SK-N-SH (cell line): ENCODE data around the gene LRMDA. TPM values are rescaled to one million over a fixed set of nuclear protein-coding genes. Genes with fewer than 3 reads are reported as not detected.

Source experiments
- CTCF ChIA-PET: fragments of 300-600, 350-600 bp; formaldehyde crosslinking; extraction: SDS; loops from one replicate; lab custom pipeline; 2021; lab: Yijun Ruan, JAX
- POLR2A ChIA-PET: fragments of 350-600 bp; sonication (Branson Sonifier 250); formaldehyde crosslinking; extraction: SDS; loops from one replicate; lab custom pipeline; 2020; ENCODE audit warnings: antibody characterized with exemption, inconsistent platforms; lab: Yijun Ruan, JAX
- DNase-seq: peaks from one replicate; pipeline ENCODE4 v3.0.0; 2012
- H2AFZ ChIP-seq: fragments of 200-600 bp; sonication (generic); 2 replicates; pipeline ENCODE4 v1.8.1; 2016; ENCODE audit warnings: antibody characterized with exemption, mild to moderate bottlenecking, low read depth
- H3F3A ChIP-seq: fragments of 200-600 bp; sonication (generic); replicated peaks from 2 replicates; pipeline ENCODE3; 2016; ENCODE audit warnings: antibody characterized with exemption, mild to moderate bottlenecking; ENCODE audit not compliant: insufficient read depth
- H3K27ac ChIP-seq, 2 experiments: fragments of 200-500 bp in 1 of 2; fragments of 200-600 bp in 1 of 2; sonication (Bioruptor generic) in 1 of 2; sonication (generic), shearing (Covaris generic) in 1 of 2; 2 replicates each; pipeline versions ENCODE4 v1.5.1 to v1.6.1; 2014 to 2016; ENCODE audit warnings: low read depth in 2 of 2, inconsistent platforms in 1 of 2, low read length in 1 of 2, mild to moderate bottlenecking in 1 of 2, mixed read lengths in 1 of 2
- H3K27me3 ChIP-seq: fragments of 200-600 bp; sonication (generic), shearing (Covaris generic); 2 replicates; pipeline ENCODE4 v1.6.1; 2016; ENCODE audit warnings: mixed run types; ENCODE audit not compliant: insufficient read depth
- H3K36me3 ChIP-seq, 2 experiments: fragments of 200-500 bp in 1 of 2; fragments of 200-600 bp in 1 of 2; sonication (Bioruptor generic) in 1 of 2; sonication (generic) in 1 of 2; replicated peaks in 1 of 2; 2 replicates each; pipeline versions ENCODE3 to v1.5.1; 2014 to 2016; ENCODE audit warnings: low read length in 1 of 2, mild to moderate bottlenecking in 1 of 2; ENCODE audit not compliant: insufficient read depth in 2 of 2, control insufficient read depth in 1 of 2
- H3K4me1 ChIP-seq, 2 experiments: fragments of 200-500 bp in 1 of 2; fragments of 200-600 bp in 1 of 2; sonication (Bioruptor generic) in 1 of 2; sonication (generic), shearing (Covaris generic) in 1 of 2; 2 replicates each; pipeline versions ENCODE4 v1.5.1 to v1.6.1; 2014 to 2016; ENCODE audit warnings: low read depth in 1 of 2, low read length in 1 of 2, mixed run types in 1 of 2; ENCODE audit not compliant: insufficient read depth in 2 of 2, control insufficient read depth in 1 of 2
- H3K4me2 ChIP-seq: fragments of 200-600 bp; sonication (generic), shearing (Covaris generic); 2 replicates; pipeline ENCODE4 v1.6.1; 2017; ENCODE audit warnings: mixed run types
- H3K4me3 ChIP-seq, 2 experiments: fragments of 200-500 bp in 1 of 2; fragments of 200-600 bp in 1 of 2; sonication (Bioruptor generic) in 1 of 2; sonication (generic), shearing (Covaris generic) in 1 of 2; 2 replicates each; pipeline versions ENCODE4 v1.5.1 to v1.8.1; 2014 to 2016; ENCODE audit warnings: low read depth in 2 of 2, inconsistent platforms in 1 of 2, low read length in 1 of 2, mild to moderate bottlenecking in 1 of 2, mixed read lengths in 1 of 2, moderate library complexity in 1 of 2
- H3K79me2 ChIP-seq: fragments of 200-600 bp; sonication (generic); 2 replicates; pipeline ENCODE4 v1.8.1; 2017; ENCODE audit warnings: mild to moderate bottlenecking; ENCODE audit not compliant: insufficient read depth
- H3K9ac ChIP-seq: fragments of 200-600 bp; sonication (generic); 2 replicates; pipeline ENCODE4 v1.6.1; 2017; ENCODE audit warnings: mixed run types
- H3K9me2 ChIP-seq: fragments of 200-600 bp; sonication (generic); 2 replicates; pipeline ENCODE4 v1.6.1; 2017; ENCODE audit warnings: mixed run types
- H3K9me3 ChIP-seq: fragments of 200-600 bp; sonication (generic); 2 replicates; pipeline ENCODE4 v1.6.1; 2017; ENCODE audit warnings: mixed run types, mild to moderate bottlenecking, moderate library complexity
- H4K20me1 ChIP-seq: fragments of 200-600 bp; sonication (generic); 2 replicates; pipeline ENCODE4 v1.6.1; 2017; ENCODE audit warnings: mild to moderate bottlenecking, mixed run types; ENCODE audit not compliant: insufficient read depth
- ELF1 ChIP-seq: IDR thresholded peaks from 2 replicates; pipeline ENCODE4 v1.4.0; 2012
- EP300 ChIP-seq, 2 experiments: IDR thresholded peaks; 2 replicates each; pipeline versions ENCODE4 v1.4.0 to v1.6.1; 2012; ENCODE audit warnings: borderline replicate concordance in 1 of 2, low read depth in 1 of 2, low read length in 1 of 2
- FOSL2 ChIP-seq: IDR thresholded peaks from 2 replicates; pipeline ENCODE4 v1.4.0; 2012; ENCODE audit warnings: low read depth, mild to moderate bottlenecking, moderate library complexity, borderline replicate concordance
- FOXJ3 ChIP-seq: sonication (generic); formaldehyde crosslinking; IDR thresholded peaks from 2 replicates; pipeline ENCODE4 v1.5.1; 2020; ENCODE audit warnings: mild to moderate bottlenecking, missing genetic modification reagents
- FOXM1 ChIP-seq: IDR thresholded peaks from 2 replicates; pipeline ENCODE4 v1.4.0; 2012; ENCODE audit warnings: low read depth, mild to moderate bottlenecking
- GATA2 ChIP-seq: sonication (generic); formaldehyde crosslinking; IDR thresholded peaks from 2 replicates; pipeline ENCODE4 v1.5.0; 2020; ENCODE audit warnings: mild to moderate bottlenecking, missing genetic modification reagents
- JUND ChIP-seq: IDR thresholded peaks from 2 replicates; pipeline ENCODE4 v1.4.0; 2012
- MEF2A ChIP-seq: IDR thresholded peaks from 2 replicates; pipeline ENCODE4 v1.4.0; 2012; ENCODE audit warnings: low read depth, borderline replicate concordance
- NFIC ChIP-seq: IDR thresholded peaks from 2 replicates; pipeline ENCODE4 v1.4.0; 2012; ENCODE audit warnings: borderline replicate concordance
- POLR2AphosphoS5 ChIP-seq: IDR thresholded peaks from 2 replicates; pipeline ENCODE4 v1.6.1; 2012; ENCODE audit warnings: low read depth, low read length
- RCOR1 ChIP-seq: fragments of 150-350 bp; IDR thresholded peaks from 2 replicates; pipeline ENCODE4 v1.6.1; 2017; ENCODE audit warnings: antibody characterized with exemption, low read length
- SIN3A ChIP-seq: IDR thresholded peaks from 2 replicates; pipeline ENCODE4 v1.6.1; 2012; ENCODE audit warnings: low read depth, mild to moderate bottlenecking, low read length, moderate library complexity, borderline replicate concordance
- SMC3 ChIP-seq: IDR thresholded peaks from 2 replicates; pipeline ENCODE4 v1.6.1; 2012; ENCODE audit warnings: low read depth, low read length, improper control_type of control experiment
- TEAD4 ChIP-seq: IDR thresholded peaks from 2 replicates; pipeline ENCODE4 v1.4.0; 2012; ENCODE audit warnings: mild to moderate bottlenecking, borderline replicate concordance; ENCODE audit not compliant: insufficient read depth
- WGBS: methylation state at CpG from one replicate; pipeline ENCODE4 v1.1.6; 2017; ENCODE audit warnings: low lambda C conversion rate; 5-methylcytosine and 5-hydroxymethylcytosine counted together
- polyA plus RNA-seq, 3 experiments: library from polyadenylated mRNA; depleted of rRNA; stranded (reverse); fragments of >200 nt; gene quantifications; 2 replicates each; pipeline ENCODE4 v1.2.3, GENCODE V29; 2012
- TF ChIP-seq, protein P1 (sequence below): fragments of 150-350 bp; IDR thresholded peaks from 2 replicates; pipeline ENCODE4 v1.6.1; 2016; ENCODE audit warnings: mild to moderate bottlenecking, low read depth, low read length
- TF ChIP-seq, protein P2 (sequence below): IDR thresholded peaks from 2 replicates; pipeline ENCODE4 v1.4.0; 2012; ENCODE audit warnings: low read depth
- TF ChIP-seq, protein P3 (sequence below): IDR thresholded peaks from 2 replicates; pipeline ENCODE4; 2012
- TF ChIP-seq, protein P4 (sequence below): fragments of 150-350 bp; IDR thresholded peaks from 2 replicates; pipeline ENCODE4 v1.6.1; 2017; ENCODE audit warnings: antibody characterized with exemption, low read length, low read depth, borderline replicate concordance
- TF ChIP-seq, protein P5 (sequence below): IDR thresholded peaks from 2 replicates; pipeline ENCODE4 v1.4.0; 2012; ENCODE audit warnings: low read depth, borderline replicate concordance
- TF ChIP-seq, protein P6 (sequence below): IDR thresholded peaks from 2 replicates; pipeline ENCODE4 v1.6.1; 2012; ENCODE audit warnings: mild to moderate bottlenecking, low read depth, low read length, moderate library complexity

Gene LRMDA
- polyA plus RNA-seq, 1 of the 3 experiments (the other 2 are of a cell fraction): 0.95 TPM

DNA sequence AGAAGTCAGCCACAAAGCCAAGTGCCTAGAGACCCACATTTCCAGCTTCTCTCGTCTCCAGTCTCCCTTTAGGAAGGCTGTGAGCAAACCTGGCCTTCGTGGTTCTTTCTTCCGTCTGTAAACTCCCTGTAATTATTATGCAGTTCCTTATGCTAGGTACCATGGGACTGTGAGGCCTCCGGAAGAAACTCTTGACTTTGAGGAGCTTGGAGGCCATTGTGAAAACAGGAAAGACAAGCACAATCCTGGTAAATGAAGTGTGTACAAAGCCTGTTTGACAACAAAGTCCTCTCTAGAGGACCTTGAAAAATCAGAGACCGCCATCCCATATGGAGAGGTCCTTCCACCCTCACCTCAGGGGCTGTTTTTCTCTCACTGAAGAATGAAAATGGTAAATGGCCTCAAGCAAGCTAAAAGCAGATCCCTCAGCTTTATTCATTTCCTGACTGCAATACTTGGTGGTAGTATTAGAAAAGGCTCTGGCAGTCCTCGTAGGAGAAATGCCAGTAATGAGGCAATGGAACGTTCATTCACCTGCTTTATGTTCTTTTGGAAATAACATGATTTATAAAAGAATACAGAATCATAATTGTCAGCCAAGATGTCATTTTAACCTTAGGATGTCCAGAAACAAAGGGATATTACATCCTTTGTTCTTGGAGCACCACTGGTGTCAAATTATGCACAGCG is 926.4 kb downstream of the LRMDA start:
- no peaks in the 10 kb centered on the region for H3K27me3 ChIP-seq
- H3K4me1 ChIP-seq: peaks cover 5 to 12% of the 10 kb centered on the region in 2 experiments; a peak in 3 of 4 replicates
- DNase-seq: no peak
- H3K4me3 ChIP-seq: no peak overlapping the region
- H3K36me3 ChIP-seq: no peaks in the 10 kb centered on the region
- no peaks in the 10 kb centered on the region for H3K9me3 ChIP-seq
- H3F3A ChIP-seq: peaks cover 12% of the 10 kb centered on the region
- H4K20me1 ChIP-seq: no peaks in the 10 kb centered on the region
- peak overlapping the region; percentile 62 to 79; a peak in 3 of 4 replicates for H3K27ac ChIP-seq
- no peaks in the 10 kb centered on the region for H3K9me2 ChIP-seq
- TF ChIP-seq, protein P1, sequence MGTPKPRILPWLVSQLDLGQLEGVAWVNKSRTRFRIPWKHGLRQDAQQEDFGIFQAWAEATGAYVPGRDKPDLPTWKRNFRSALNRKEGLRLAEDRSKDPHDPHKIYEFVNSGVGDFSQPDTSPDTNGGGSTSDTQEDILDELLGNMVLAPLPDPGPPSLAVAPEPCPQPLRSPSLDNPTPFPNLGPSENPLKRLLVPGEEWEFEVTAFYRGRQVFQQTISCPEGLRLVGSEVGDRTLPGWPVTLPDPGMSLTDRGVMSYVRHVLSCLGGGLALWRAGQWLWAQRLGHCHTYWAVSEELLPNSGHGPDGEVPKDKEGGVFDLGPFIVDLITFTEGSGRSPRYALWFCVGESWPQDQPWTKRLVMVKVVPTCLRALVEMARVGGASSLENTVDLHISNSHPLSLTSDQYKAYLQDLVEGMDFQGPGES: no peak
- TF ChIP-seq EP300 (IDR thresholded peaks at IDR 0.05; ENCODE audit: borderline replicate concordance in 1 of 2, low read depth in 1 of 2, low read length in 1 of 2) (no peak), FOSL2 (no peak), FOXJ3 (CRISPR knock-in tag) (no peak), ELF1 (no peak), FOXM1 (no peak), TEAD4 (no peak), POLR2AphosphoS5 (no peak), JUND (no peak), RCOR1 (no peak), SMC3 (no peak), MEF2A (no peak), NFIC (no peak), SIN3A (no peak), GATA2 (CRISPR knock-in tag) (no peak)
- TF ChIP-seq, protein P2, sequence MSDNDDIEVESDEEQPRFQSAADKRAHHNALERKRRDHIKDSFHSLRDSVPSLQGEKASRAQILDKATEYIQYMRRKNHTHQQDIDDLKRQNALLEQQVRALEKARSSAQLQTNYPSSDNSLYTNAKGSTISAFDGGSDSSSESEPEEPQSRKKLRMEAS: no peak
- TF ChIP-seq, protein P3, sequence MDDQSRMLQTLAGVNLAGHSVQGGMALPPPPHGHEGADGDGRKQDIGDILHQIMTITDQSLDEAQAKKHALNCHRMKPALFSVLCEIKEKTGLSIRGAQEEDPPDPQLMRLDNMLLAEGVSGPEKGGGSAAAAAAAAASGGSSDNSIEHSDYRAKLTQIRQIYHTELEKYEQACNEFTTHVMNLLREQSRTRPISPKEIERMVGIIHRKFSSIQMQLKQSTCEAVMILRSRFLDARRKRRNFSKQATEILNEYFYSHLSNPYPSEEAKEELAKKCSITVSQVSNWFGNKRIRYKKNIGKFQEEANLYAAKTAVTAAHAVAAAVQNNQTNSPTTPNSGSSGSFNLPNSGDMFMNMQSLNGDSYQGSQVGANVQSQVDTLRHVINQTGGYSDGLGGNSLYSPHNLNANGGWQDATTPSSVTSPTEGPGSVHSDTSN: no peak
- TF ChIP-seq, protein P4, sequence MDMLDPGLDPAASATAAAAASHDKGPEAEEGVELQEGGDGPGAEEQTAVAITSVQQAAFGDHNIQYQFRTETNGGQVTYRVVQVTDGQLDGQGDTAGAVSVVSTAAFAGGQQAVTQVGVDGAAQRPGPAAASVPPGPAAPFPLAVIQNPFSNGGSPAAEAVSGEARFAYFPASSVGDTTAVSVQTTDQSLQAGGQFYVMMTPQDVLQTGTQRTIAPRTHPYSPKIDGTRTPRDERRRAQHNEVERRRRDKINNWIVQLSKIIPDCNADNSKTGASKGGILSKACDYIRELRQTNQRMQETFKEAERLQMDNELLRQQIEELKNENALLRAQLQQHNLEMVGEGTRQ: no peak
- TF ChIP-seq, protein P5, sequence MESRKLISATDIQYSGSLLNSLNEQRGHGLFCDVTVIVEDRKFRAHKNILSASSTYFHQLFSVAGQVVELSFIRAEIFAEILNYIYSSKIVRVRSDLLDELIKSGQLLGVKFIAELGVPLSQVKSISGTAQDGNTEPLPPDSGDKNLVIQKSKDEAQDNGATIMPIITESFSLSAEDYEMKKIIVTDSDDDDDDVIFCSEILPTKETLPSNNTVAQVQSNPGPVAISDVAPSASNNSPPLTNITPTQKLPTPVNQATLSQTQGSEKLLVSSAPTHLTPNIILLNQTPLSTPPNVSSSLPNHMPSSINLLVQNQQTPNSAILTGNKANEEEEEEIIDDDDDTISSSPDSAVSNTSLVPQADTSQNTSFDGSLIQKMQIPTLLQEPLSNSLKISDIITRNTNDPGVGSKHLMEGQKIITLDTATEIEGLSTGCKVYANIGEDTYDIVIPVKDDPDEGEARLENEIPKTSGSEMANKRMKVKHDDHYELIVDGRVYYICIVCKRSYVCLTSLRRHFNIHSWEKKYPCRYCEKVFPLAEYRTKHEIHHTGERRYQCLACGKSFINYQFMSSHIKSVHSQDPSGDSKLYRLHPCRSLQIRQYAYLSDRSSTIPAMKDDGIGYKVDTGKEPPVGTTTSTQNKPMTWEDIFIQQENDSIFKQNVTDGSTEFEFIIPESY: no peak
- TF ChIP-seq, protein P6, sequence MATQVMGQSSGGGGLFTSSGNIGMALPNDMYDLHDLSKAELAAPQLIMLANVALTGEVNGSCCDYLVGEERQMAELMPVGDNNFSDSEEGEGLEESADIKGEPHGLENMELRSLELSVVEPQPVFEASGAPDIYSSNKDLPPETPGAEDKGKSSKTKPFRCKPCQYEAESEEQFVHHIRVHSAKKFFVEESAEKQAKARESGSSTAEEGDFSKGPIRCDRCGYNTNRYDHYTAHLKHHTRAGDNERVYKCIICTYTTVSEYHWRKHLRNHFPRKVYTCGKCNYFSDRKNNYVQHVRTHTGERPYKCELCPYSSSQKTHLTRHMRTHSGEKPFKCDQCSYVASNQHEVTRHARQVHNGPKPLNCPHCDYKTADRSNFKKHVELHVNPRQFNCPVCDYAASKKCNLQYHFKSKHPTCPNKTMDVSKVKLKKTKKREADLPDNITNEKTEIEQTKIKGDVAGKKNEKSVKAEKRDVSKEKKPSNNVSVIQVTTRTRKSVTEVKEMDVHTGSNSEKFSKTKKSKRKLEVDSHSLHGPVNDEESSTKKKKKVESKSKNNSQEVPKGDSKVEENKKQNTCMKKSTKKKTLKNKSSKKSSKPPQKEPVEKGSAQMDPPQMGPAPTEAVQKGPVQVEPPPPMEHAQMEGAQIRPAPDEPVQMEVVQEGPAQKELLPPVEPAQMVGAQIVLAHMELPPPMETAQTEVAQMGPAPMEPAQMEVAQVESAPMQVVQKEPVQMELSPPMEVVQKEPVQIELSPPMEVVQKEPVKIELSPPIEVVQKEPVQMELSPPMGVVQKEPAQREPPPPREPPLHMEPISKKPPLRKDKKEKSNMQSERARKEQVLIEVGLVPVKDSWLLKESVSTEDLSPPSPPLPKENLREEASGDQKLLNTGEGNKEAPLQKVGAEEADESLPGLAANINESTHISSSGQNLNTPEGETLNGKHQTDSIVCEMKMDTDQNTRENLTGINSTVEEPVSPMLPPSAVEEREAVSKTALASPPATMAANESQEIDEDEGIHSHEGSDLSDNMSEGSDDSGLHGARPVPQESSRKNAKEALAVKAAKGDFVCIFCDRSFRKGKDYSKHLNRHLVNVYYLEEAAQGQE: no peak
- ChIA-PET POLR2A (no interaction called here), CTCF (interaction anchor here (0.6 to 0.8 kb wide), 2 partner anchors 11 to 16 kb away, joined by 3 read pairs; no protein-coding TSS in a partner anchor)
- no peak overlapping the region for H3K4me2 ChIP-seq
- H2AFZ ChIP-seq: no peak overlapping the region
- H3K79me2 ChIP-seq: no peaks in the 10 kb centered on the region
- 92% methylated on average over 8 of the region's 8 CpGs for WGBS
- H3K9ac ChIP-seq: no peak overlapping the region
